Mesendoderm (in vitro differentiated cells): ENCODE measurements around the gene USP2.

ENCODE experiments used
- DNase-seq: peaks from one replicate; pipeline ENCODE4 v3.0.0; 2013
- H2AK5ac ChIP-seq: 2 replicates; pipeline ENCODE4 v1.6.1; 2013; ENCODE audit warnings: low read length, inconsistent platforms
- H2BK120ac ChIP-seq: 2 replicates; pipeline ENCODE4 v1.6.1; 2013; ENCODE audit warnings: low read depth, mild to moderate bottlenecking, low read length, moderate library complexity, mixed read lengths
- H2BK15ac ChIP-seq: replicated peaks from 2 replicates; pipeline ENCODE4 v1.6.1; 2013; ENCODE audit warnings: low read depth, mild to moderate bottlenecking, moderate library complexity
- H2BK5ac ChIP-seq: 2 replicates; pipeline ENCODE4 v1.6.1; 2013; ENCODE audit warnings: low read length, inconsistent platforms
- H3K18ac ChIP-seq: 2 replicates; pipeline ENCODE4 v1.6.1; 2013; ENCODE audit warnings: mild to moderate bottlenecking, low read length, mixed read lengths
- H3K23ac ChIP-seq: one replicate; pipeline ENCODE4 v1.6.1; 2013; ENCODE audit warnings: low read length
- H3K27ac ChIP-seq: 2 replicates; pipeline ENCODE4 v1.5.1; 2013; ENCODE audit warnings: low read depth, mild to moderate bottlenecking, inconsistent platforms, low read length, moderate library complexity
- H3K27me3 ChIP-seq: 2 replicates; pipeline ENCODE4 v1.6.1; 2013; ENCODE audit warnings: low read length, control low read depth, mild to moderate bottlenecking, inconsistent platforms; ENCODE audit not compliant: insufficient read depth, poor library complexity
- H3K36me3 ChIP-seq: 2 replicates; pipeline ENCODE4 v1.6.1; 2013; ENCODE audit warnings: low read length, inconsistent platforms; ENCODE audit not compliant: control insufficient read depth, insufficient read depth
- H3K4ac ChIP-seq: one replicate; pipeline ENCODE4 v1.6.1; 2013; ENCODE audit warnings: low read depth, mild to moderate bottlenecking, low read length, moderate library complexity
- H3K4me1 ChIP-seq: 2 replicates; pipeline ENCODE4 v1.6.1; 2013; ENCODE audit warnings: low read depth, low read length, inconsistent platforms; ENCODE audit not compliant: control insufficient read depth
- H3K4me2 ChIP-seq: 2 replicates; pipeline ENCODE4 v1.6.1; 2013; ENCODE audit warnings: low read length
- H3K4me3 ChIP-seq: 2 replicates; pipeline ENCODE4 v1.5.1; 2013; ENCODE audit warnings: mild to moderate bottlenecking, low read length
- H3K56ac ChIP-seq: one replicate; pipeline ENCODE4 v1.6.1; 2013; ENCODE audit warnings: low read length
- H3K79me1 ChIP-seq: 2 replicates; pipeline ENCODE4 v1.6.1; 2013; ENCODE audit warnings: low read length, inconsistent platforms
- H3K79me2 ChIP-seq: 2 replicates; pipeline ENCODE4 v1.6.1; 2013; ENCODE audit warnings: mild to moderate bottlenecking, low read length; ENCODE audit not compliant: control insufficient read depth, insufficient read depth
- H3K9ac ChIP-seq: 2 replicates; pipeline ENCODE4 v1.6.1; 2013; ENCODE audit warnings: low read length, inconsistent platforms
- H4K5ac ChIP-seq: one replicate; pipeline ENCODE4 v1.6.1; 2013; ENCODE audit warnings: low read length
- H4K8ac ChIP-seq: one replicate; pipeline ENCODE4 v1.6.1; 2013; ENCODE audit warnings: low read depth, mild to moderate bottlenecking, control low read depth, low read length, moderate library complexity
- WGBS: extraction: QIAGEN DNeasy Blood & Tissue Kit; methylation state at CpG from one replicate; pipeline ENCODE4 v1.1.7; 2013; ENCODE audit warnings: low lambda C conversion rate, missing lambda C conversion rate; ENCODE audit not compliant: insufficient coverage; ENCODE audit errors: extremely low coverage; 5-methylcytosine and 5-hydroxymethylcytosine counted together

The USP2 gene

DNA sequence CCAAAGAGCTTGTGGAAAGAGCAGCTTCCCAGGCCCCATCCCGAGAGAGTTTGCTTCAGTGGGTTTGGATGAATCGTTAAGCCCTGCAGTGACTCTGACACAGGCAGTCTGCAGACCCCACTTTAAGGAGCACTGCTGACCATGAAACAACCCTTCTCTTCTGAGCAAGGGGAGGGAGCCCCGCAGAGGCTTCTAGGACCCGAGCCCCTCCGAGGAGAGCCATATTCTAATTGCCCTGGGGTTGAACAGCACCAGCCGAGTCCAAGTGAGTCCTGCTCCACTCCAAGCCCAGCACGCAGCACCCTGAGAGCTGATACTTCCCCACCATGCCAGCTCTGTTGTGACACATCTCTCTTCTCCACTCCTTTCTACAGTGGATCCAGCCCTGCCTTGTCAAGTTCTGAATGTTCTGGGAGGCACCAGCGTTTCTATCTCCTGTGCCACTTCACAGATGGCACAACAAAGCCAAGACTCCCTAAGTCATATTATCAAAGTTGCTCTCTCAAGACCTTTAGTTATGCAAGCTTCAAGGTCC lies 10.4 kb downstream of the USP2 start:
- WGBS = no CpG with 5 or more reads among the region's 8 CpGs
- peaks cover 15% of the 10 kb centered on the region for H3K4me1 ChIP-seq

DNA sequence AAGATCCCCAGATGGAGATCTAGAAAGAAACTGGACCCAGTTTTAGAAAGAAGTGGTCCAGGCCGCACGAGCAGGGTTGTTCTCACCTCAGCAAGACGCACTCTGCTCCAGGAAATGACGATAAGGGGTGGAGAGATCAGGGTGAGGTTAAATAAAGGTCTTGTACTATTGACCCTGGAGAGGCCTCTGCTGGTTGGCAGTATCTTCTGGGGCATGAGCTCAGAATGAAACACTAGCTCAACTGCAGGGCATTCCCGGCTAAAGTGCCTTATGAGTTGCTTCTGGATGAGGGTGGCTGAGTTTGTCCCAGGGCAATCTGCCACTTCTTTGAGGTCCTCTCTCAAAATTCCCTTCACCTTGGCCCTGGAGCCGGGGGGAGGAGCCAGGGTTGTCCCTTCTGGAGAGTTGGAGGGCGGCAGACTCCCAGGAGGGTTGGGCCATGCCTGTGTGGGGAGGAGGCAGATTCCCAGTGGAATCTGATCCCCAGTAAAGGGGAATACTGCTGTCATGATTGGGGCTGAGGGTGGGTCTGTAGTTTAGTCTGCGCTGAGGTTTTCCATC lies 10.9 kb downstream of the USP2 start:
- Histone ChIP-seq H3K4me2 (no peak overlapping the region), H3K23ac (no peak overlapping the region), H4K5ac (no peak overlapping the region), H3K4me1 (peaks cover 14% of the 10 kb centered on the region), H3K27ac (no peak overlapping the region), H3K36me3 (no peaks in the 10 kb centered on the region), H2BK5ac (no peak overlapping the region), H3K9ac (no peak overlapping the region), H3K79me2 (no peaks in the 10 kb centered on the region), H3K18ac (no peak overlapping the region), H3K27me3 (no peaks in the 10 kb centered on the region), H3K4ac (no peak overlapping the region), H3K79me1 (no peaks in the 10 kb centered on the region), H3K4me3 (no peak overlapping the region), H2BK120ac (no peak overlapping the region), H2AK5ac (no peak overlapping the region), H2BK15ac (no peak overlapping the region), H3K56ac (peak overlapping the region; percentile 11), H4K8ac (no peak overlapping the region)
- no CpG with 5 or more reads among the region's 8 CpGs for WGBS
- DNase-seq = peak; percentile 46

More for the DNA sequence above, 10.4 kb downstream of the USP2 start:
- Histone ChIP-seq H3K79me2 (no peaks in the 10 kb centered on the region), H2AK5ac (no peak overlapping the region), H2BK15ac (no peak overlapping the region), H3K4me2 (no peak overlapping the region), H2BK120ac (no peak overlapping the region), H3K56ac (no peak overlapping the region), H3K4me3 (no peak overlapping the region), H3K79me1 (no peaks in the 10 kb centered on the region), H3K4ac (no peak overlapping the region), H4K5ac (no peak overlapping the region), H3K27ac (no peak overlapping the region), H3K9ac (no peak overlapping the region), H3K27me3 (no peaks in the 10 kb centered on the region), H4K8ac (no peak overlapping the region), H3K36me3 (no peaks in the 10 kb centered on the region), H3K23ac (no peak overlapping the region), H3K18ac (no peak overlapping the region), H2BK5ac (no peak overlapping the region)
- DNase-seq = no peak

DNA sequence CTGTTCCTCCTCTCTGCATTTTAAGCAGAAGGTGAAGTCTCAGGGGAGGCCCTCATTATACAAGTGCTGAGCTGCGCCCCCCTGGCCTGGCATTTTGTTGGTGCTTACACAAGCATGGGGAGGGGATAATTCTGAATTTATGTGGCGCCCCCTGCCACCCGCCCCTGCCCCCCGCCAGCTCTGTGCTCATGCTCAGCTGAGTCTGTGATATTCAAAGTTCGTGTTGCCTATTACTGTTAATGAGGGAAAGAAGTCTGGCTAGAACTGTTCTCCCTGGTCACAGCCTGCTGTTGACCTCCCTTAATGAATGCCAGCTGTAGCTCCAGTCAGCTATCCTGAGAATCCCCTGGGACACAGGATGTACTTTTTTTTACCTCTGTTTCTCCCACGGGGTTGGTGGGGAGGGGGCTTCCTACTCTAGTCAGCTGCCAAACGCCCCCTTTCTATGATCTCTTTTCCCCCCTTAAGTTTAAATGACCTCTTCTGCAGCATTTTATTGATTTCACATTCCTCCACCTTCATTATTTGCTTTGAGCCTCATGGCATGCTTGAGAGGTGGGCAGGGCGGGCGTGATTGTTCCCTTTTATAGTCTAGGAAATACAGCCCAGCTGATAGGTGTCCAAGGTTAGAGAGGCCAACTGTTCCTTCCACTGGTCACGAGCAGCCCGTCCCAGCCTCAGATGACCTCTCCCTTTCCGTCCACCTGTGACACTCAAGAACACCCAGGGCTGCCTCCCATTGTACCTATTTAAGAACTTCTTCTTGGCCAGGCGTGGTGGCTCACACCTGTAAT lies 12.2 kb downstream of the USP2 start:
- H3K4ac ChIP-seq = no peak overlapping the region
- no peak overlapping the region for H2AK5ac ChIP-seq
- no peak overlapping the region for H3K9ac ChIP-seq
- no peak overlapping the region for H3K4me2 ChIP-seq
- H3K23ac ChIP-seq = no peak overlapping the region
- no peak overlapping the region for H3K56ac ChIP-seq
- no peak overlapping the region for H2BK120ac ChIP-seq
- H3K4me3 ChIP-seq = no peak overlapping the region
- no peak overlapping the region for H4K5ac ChIP-seq
- H3K79me1 ChIP-seq = no peaks in the 10 kb centered on the region
- H3K36me3 ChIP-seq = no peaks in the 10 kb centered on the region
- H2BK15ac ChIP-seq = no peak overlapping the region
- no peak overlapping the region for H2BK5ac ChIP-seq
- H3K27me3 ChIP-seq = peaks cover 5% of the 10 kb centered on the region
- H3K18ac ChIP-seq = no peak overlapping the region
- H3K79me2 ChIP-seq = no peaks in the 10 kb centered on the region
- H4K8ac ChIP-seq = no peak overlapping the region
- no peak for DNase-seq
- H3K4me1 ChIP-seq = peaks cover 4% of the 10 kb centered on the region
- H3K27ac ChIP-seq = no peak overlapping the region
- no CpG with 5 or more reads among the region's 13 CpGs for WGBS

DNA sequence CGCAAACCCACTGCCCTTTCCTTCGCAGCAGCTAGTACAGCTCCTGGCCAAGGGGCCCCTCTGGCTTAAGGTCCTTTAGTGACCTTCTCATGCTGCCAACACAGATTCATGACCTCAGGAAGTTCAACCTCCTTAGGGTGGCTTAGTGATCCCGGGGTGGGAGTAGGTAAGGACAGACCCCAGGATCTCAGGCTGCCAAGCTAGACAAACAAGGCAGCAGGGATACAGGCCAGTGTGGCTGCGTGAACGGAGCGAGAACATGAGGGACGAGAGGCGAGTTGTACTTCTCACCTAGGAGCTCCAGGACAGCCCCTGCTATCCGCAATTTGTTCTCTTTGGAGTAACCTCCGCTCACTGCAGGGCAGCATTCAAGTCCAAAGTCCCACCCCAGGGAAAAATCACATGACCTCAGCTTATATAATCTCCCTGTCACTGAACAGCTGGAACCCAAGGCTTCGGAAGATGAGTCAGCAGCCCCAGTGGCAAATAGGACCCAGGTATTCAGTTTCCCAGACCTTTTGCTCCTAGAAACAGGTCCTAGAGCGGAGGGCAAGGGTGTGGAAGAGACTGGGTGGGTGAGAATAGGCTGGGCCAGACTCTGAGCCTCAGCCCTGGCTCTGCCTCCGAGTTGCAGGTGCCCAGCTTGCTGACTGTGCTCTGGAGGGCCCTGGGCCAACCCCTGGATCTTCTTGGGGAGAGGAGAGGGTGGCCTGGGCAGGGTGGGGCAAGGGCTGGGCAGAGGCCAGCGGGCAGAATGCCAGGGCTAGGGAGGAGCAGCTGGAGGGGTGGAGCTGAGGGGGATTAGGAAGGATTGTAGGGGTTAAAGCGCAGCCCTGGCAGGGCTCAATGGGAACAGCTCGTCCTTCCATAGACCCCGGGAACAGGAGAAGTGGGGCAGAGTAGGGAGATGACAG lies 13.1 kb downstream of the USP2 start:
- Histone ChIP-seq H3K4ac (no peak overlapping the region), H3K4me3 (no peak overlapping the region), H3K56ac (peak overlapping the region; percentile 49), H3K79me2 (no peaks in the 10 kb centered on the region), H2BK5ac (no peak overlapping the region), H3K27ac (no peak overlapping the region), H3K27me3 (peaks cover 7% of the 10 kb centered on the region), H2AK5ac (no peak overlapping the region), H3K36me3 (no peaks in the 10 kb centered on the region), H3K23ac (no peak overlapping the region), H3K18ac (no peak overlapping the region), H4K8ac (no peak overlapping the region), H4K5ac (no peak overlapping the region), H2BK15ac (no peak overlapping the region), H3K9ac (no peak overlapping the region), H2BK120ac (no peak overlapping the region), H3K4me1 (peaks cover 4% of the 10 kb centered on the region), H3K79me1 (no peaks in the 10 kb centered on the region), H3K4me2 (no peak overlapping the region)
- WGBS = no CpG with 5 or more reads among the region's 17 CpGs
- DNase-seq = no peak

DNA sequence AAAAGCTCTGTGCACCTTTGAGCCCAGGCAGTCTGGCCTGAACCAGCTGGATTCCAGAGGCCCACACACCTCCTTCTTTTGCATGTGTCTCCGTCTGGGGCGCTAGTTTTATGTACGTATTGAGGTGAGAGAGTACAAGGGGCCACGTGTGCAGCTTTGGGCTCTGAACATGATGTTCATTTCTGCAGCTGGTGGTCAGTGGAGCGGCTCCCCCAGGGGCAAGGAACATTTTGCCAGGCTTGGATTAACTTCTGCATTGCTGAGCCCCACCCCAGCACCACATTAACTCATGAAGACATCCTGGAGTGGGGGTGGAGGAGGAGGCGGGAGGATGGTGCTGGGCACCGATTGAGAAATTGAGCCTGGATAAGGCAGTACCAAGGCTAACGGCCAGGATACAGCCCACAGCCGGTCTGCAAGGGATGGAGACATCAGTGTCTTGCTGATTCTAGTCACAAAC lies 13.8 kb downstream of the USP2 start:
- Histone ChIP-seq H3K9ac (no peak overlapping the region), H3K4me2 (no peak overlapping the region), H4K8ac (no peak overlapping the region), H3K4me1 (peaks cover 4% of the 10 kb centered on the region), H3K79me2 (no peaks in the 10 kb centered on the region), H3K23ac (no peak overlapping the region), H3K4ac (no peak overlapping the region), H3K27ac (no peak overlapping the region), H3K79me1 (no peaks in the 10 kb centered on the region), H4K5ac (no peak overlapping the region), H2BK120ac (no peak overlapping the region), H2AK5ac (no peak overlapping the region), H2BK5ac (no peak overlapping the region), H3K4me3 (no peak overlapping the region), H2BK15ac (no peak overlapping the region), H3K27me3 (peaks cover 7% of the 10 kb centered on the region), H3K56ac (no peak overlapping the region), H3K36me3 (no peaks in the 10 kb centered on the region), H3K18ac (no peak overlapping the region)
- WGBS = no CpG with 5 or more reads among the region's 9 CpGs
- DNase-seq = no peak
